Measurements from ENCODE around the gene CCNG1. TPM values are rescaled to one million over a fixed set of nuclear protein-coding genes. Genes with fewer than 3 reads are reported as not detected.
A peak's percentile ranks its signal among the peaks of the same experiment; 100 is the strongest.
"Not testable (repeated sequence)": the region's sequence is repeated elsewhere in the genome, so short reads cannot be mapped to it uniquely, and the experiment has no call there.

Gene CCNG1
- total RNA-seq: 10 to 100 TPM; 46.4 to 92.3 (median 64.9) TPM

DNA sequence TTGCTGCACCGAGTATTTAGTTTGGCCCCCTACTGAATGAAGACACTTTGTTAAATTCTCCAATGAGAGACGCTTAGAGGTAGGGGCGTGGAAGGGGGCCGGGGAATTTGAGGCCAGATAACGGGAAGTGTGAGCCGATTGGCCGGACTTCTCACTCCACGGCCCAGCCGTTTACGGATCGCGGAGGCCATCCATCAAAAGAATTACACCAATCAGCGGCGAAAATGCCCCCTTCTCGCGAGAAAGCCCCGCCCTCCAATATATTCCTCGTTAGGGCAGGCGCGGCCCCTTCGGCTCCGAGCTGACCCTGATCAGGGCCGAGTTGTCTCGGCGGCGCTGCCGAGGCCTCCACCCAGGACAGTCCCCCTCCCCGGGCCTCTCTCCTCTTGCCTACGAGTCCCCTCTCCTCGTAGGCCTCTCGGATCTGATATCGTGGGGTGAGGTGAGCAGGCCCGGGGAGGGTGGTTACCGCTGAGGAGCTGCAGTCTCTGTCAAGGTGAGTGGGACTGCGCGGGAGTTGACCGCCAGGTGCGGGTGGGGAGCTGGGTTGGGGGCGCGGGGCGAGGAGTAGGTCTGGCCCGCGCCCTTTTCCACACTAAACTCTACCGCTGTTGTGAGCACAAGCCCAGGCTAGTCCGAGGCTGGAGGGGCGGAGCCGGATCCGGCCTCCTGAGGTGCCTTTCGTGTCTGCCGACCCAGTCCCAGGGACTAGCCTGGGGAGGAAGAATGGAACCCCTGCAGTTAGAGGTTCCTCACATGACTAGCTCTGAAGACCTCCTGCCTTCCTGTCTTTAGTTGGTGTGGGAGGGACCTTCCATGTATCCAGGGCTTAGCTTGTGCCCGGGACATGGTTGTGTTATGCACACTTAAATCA, at the start of gene CCNG1:
TSS of gene CCNG1 (plus strand) at position 287 of the 874 bp plus-strand sequence. CDS start 1,662 bp downstream, outside the sequence.
- 1% methylated on average over 43 to 51 of the region's 51 CpGs for WGBS, 2 donors
- intact Hi-C loops (cut with DNase I; ENCODE audit: low total_unique reads): no loop called here
- peak; percentile 95 to 99 for DNase-seq (ENCODE audit: low spot score in 2 of 2)
- TF ChIP-seq, protein P1, sequence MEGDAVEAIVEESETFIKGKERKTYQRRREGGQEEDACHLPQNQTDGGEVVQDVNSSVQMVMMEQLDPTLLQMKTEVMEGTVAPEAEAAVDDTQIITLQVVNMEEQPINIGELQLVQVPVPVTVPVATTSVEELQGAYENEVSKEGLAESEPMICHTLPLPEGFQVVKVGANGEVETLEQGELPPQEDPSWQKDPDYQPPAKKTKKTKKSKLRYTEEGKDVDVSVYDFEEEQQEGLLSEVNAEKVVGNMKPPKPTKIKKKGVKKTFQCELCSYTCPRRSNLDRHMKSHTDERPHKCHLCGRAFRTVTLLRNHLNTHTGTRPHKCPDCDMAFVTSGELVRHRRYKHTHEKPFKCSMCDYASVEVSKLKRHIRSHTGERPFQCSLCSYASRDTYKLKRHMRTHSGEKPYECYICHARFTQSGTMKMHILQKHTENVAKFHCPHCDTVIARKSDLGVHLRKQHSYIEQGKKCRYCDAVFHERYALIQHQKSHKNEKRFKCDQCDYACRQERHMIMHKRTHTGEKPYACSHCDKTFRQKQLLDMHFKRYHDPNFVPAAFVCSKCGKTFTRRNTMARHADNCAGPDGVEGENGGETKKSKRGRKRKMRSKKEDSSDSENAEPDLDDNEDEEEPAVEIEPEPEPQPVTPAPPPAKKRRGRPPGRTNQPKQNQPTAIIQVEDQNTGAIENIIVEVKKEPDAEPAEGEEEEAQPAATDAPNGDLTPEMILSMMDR (IDR thresholded peaks at IDR 0.05): no peak
- no peak for TF ChIP-seq POLR2A (IDR thresholded peaks at IDR 0.05)
- H3K4me3 ChIP-seq (ENCODE audit: low read depth, poor library complexity, severe bottlenecking): peak within 1 kb of the TSS; percentile 87

DNA sequence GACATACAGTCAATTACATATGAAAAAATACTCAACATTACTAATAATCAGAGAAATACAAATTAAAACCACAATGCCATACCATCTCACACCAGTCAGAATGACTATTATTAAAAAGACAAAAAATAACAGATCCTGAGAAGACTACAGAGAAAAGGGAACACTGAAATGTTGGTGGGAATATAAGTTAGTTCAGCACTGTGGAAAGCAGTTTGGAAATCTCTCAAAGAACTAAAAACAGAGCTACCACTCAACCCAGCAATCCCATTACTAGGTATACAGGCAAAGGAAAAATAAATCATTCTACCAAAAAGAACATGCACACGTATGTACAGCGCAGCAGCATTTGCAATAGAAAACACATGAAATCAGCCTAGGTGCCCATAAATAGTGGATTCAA, 41.6 kb upstream of the CCNG1 start:
- intact Hi-C loops (cut with DNase I; ENCODE audit: low total_unique reads): no loop called here
- no peak overlapping the region for H3K4me3 ChIP-seq (ENCODE audit: low read depth, poor library complexity, severe bottlenecking)
- no peak for DNase-seq (ENCODE audit: low spot score in 2 of 2)
- TF ChIP-seq, protein P1 (IDR thresholded peaks at IDR 0.05): no peak
- no peak for TF ChIP-seq POLR2A (IDR thresholded peaks at IDR 0.05)
- WGBS, 2 donors: 83 to 88% methylated on average over 2 of the region's 2 CpGs

- H3K4me3 ChIP-seq (ENCODE audit: low read depth, poor library complexity, severe bottlenecking); DNase-seq (ENCODE audit: low spot score in 2 of 2); intact Hi-C loops (cut with DNase I; ENCODE audit: low total_unique reads): not testable (repeated sequence)
- WGBS, 2 donors: 71 to 79% methylated on average over 9 of the region's 9 CpGs
Observed at GRCh38 chr5:163396818-163397340, 40.5 kb upstream of the CCNG1 start.

DNA sequence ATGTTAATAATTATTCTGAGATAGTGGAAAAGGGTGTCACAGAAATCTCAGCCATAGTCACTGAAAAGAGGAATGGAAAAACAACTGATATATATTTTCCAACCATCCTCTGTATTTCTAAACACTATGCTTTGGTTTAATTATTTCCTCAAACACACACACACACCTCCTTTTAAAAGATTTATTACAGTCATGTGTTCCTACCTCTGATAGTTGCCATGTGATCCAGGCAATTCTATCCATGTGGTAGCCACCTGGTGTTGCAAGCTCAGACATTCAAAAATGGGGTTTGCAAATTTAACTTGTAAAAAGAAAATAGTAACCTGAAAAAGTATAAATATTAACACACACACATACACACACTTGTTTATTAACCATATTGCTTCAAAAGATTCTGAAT, 40.0 kb upstream of the CCNG1 start:
- no peak for DNase-seq (ENCODE audit: low spot score in 2 of 2)
- TF ChIP-seq, protein P1 (IDR thresholded peaks at IDR 0.05): no peak
- TF ChIP-seq POLR2A (IDR thresholded peaks at IDR 0.05): no peak
- no peak overlapping the region for H3K4me3 ChIP-seq (ENCODE audit: low read depth, poor library complexity, severe bottlenecking)
- intact Hi-C loops (cut with DNase I; ENCODE audit: low total_unique reads): no loop called here

- intact Hi-C loops (cut with DNase I; ENCODE audit: low total_unique reads): no loop called here
- H3K4me3 ChIP-seq (ENCODE audit: low read depth, poor library complexity, severe bottlenecking): no peak overlapping the region
- WGBS, 2 donors: 72 to 82% methylated on average over 4 of the region's 4 CpGs
- no peak for TF ChIP-seq POLR2A (IDR thresholded peaks at IDR 0.05)
- TF ChIP-seq, protein P1 (IDR thresholded peaks at IDR 0.05): no peak
- no peak for DNase-seq (ENCODE audit: low spot score in 2 of 2)
Observed at GRCh38 chr5:163399923-163400322, 37.5 kb upstream of the CCNG1 start.

DNA sequence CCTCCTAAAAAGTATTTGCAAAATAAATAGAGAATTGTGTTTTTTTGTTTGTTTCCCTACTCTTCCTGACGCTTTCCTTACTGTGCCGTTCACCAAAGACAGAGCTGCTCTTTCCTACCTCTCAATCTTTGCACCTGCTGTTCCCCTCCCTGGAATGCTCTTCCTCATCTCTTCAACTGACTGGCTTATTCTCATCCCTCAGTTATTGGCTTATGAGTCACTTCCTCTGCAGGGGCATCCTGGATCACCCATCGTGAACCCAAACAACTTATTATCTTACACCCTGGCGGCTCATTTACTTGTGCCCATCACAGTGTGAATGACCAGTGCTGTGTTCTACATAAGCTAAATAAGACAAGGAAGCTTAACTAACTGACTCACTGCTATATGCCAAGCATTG, 36.1 kb upstream of the CCNG1 start:
- TF ChIP-seq, protein P1 (IDR thresholded peaks at IDR 0.05): no peak
- no peak for TF ChIP-seq POLR2A (IDR thresholded peaks at IDR 0.05)
- no peak overlapping the region for H3K4me3 ChIP-seq (ENCODE audit: low read depth, poor library complexity, severe bottlenecking)
- 75 to 81% methylated on average over 4 of the region's 4 CpGs for WGBS, 2 donors
- DNase-seq (ENCODE audit: low spot score in 2 of 2): no peak
- intact Hi-C loops (cut with DNase I; ENCODE audit: low total_unique reads): no loop called here
